GM13976 (cell line): Measurements from ENCODE around the gene UNC5C.

Source experiments
- DNase-seq: peaks from one replicate; pipeline ENCODE4 v3.0.0; 2012; ENCODE audit warnings: low spot score
- in situ Hi-C: fragments of 300-500 bp; cut with MboI; formaldehyde crosslinking; loops from one replicate; pipeline ENCODE4 v1.12.0; 2022; ENCODE audit warnings: low sequenced_read_pairs, mixed read lengths, inconsistent platforms; ENCODE audit not compliant: unreplicated experiment
- TF ChIP-seq, protein P1 (sequence below): IDR thresholded peaks from 2 replicates; pipeline ENCODE4 v1.5.1; 2012; ENCODE audit warnings: borderline replicate concordance, mild to moderate bottlenecking; ENCODE audit not compliant: insufficient read depth; ENCODE audit errors: extremely low read depth, missing control alignments, control extremely low read depth

Gene UNC5C

DNA sequence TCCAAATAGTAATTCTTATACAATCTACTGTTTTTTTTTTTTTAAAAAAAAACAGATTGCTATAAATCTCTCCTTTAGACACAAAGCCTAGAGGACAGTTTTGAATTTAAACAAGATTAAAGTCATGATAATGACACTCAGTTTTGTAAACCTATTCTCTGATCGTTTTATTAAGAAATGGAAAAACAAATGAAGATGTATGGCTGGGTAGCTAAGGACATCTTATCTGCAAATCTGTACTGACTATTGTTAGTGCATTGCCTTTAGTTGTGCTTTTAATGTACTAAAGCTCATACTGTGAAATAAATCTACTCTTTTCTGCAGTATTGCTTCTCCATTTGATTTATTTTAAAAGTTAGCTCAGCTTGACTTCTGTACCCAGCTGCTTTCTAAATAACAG is 155.0 kb downstream of the UNC5C start:
- in situ Hi-C loops: no loop called here
- DNase-seq: no peak
- TF ChIP-seq, protein P1, sequence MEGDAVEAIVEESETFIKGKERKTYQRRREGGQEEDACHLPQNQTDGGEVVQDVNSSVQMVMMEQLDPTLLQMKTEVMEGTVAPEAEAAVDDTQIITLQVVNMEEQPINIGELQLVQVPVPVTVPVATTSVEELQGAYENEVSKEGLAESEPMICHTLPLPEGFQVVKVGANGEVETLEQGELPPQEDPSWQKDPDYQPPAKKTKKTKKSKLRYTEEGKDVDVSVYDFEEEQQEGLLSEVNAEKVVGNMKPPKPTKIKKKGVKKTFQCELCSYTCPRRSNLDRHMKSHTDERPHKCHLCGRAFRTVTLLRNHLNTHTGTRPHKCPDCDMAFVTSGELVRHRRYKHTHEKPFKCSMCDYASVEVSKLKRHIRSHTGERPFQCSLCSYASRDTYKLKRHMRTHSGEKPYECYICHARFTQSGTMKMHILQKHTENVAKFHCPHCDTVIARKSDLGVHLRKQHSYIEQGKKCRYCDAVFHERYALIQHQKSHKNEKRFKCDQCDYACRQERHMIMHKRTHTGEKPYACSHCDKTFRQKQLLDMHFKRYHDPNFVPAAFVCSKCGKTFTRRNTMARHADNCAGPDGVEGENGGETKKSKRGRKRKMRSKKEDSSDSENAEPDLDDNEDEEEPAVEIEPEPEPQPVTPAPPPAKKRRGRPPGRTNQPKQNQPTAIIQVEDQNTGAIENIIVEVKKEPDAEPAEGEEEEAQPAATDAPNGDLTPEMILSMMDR: no peak

DNA sequence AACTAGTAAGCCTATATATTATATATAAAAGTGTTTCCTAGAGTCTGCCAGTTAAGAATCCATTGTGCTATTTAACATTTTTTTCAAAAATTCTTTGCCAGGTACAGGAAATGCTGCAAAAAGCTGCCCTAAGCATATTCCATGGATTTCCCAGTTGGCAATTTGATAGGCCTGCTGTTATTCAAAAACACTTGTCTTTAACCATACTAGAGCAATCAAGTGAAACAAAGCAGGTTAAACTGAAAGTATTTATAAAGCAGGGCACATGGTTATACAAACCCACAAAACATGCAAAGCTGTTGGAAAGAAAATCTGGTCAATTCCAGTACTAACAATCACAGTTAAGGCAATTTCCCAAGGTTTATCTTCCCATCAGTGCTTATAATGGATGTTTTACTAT is 159.9 kb downstream of the UNC5C start:
- no peak for DNase-seq
- TF ChIP-seq, protein P1: no peak
- in situ Hi-C loops: no loop called here

DNA sequence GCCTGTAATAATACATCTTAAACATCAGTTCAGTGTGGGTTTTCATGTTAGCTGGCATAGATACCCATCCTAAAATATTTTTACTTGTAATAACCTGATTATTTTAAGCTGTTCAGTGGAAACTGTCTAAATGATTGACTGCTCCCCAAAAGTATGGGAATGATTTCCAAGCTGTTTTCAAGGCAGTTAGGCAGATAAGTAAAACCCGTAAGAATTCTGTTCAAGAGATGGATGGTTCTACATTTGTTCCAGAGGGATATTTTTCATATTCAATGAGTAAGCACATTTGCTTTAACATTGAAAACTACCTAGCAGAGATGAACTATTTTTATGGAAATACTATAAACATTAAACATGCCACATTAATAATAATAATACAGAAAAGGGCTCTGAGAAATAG is 161.1 kb downstream of the UNC5C start:
- TF ChIP-seq, protein P1: no peak
- in situ Hi-C loops: no loop called here
- DNase-seq: no peak

- TF ChIP-seq, protein P1: no peak
- in situ Hi-C loops: no loop called here
- no peak for DNase-seq
Observed at GRCh38 chr4:95386410-95386809, 162.4 kb downstream of the UNC5C start.

- TF ChIP-seq, protein P1: no peak
- no peak for DNase-seq
- in situ Hi-C loops: no loop called here
Observed at GRCh38 chr4:95381843-95382580, 166.8 kb downstream of the UNC5C start.

- DNase-seq: no peak
- TF ChIP-seq, protein P1: no peak
- in situ Hi-C loops: no loop called here
Observed at GRCh38 chr4:95379633-95380032, 169.1 kb downstream of the UNC5C start.
